Activated naive CD8-positive, alpha-beta T cell treated with anti-CD3 and anti-CD28 coated beads for 36 hours (primary cell): ENCODE measurements around the gene CRKL. TPM values are rescaled to one million over a fixed set of nuclear protein-coding genes. Genes with fewer than 3 reads are reported as not detected.
"Not testable (repeated sequence)": the region's sequence is repeated elsewhere in the genome, so short reads cannot be mapped to it uniquely, and the experiment has no call there.

ENCODE experiments used
- DNase-seq: peaks from one replicate; pipeline ENCODE4 v3.0.0; 2021
- H3K27ac Mint-ChIP-seq: one replicate; pipeline ENCODE4 v1.8.0; 2022; ENCODE audit warnings: mild to moderate bottlenecking, moderate library complexity, mixed read lengths
- H3K27me3 Mint-ChIP-seq: one replicate; pipeline ENCODE4 v1.8.0; 2022; ENCODE audit warnings: mild to moderate bottlenecking, mixed read lengths
- H3K36me3 Mint-ChIP-seq: one replicate; pipeline ENCODE4 v1.8.0; 2021; ENCODE audit warnings: mild to moderate bottlenecking, mixed read lengths
- H3K4me1 Mint-ChIP-seq: one replicate; pipeline ENCODE4 v1.8.0; 2021; ENCODE audit warnings: mixed read lengths
- H3K4me3 Mint-ChIP-seq: one replicate; pipeline ENCODE4 v1.8.0; 2022; ENCODE audit warnings: mild to moderate bottlenecking, moderate library complexity, mixed read lengths
- H3K9me3 Mint-ChIP-seq: one replicate; pipeline ENCODE4 v1.8.0; 2022; ENCODE audit warnings: mixed read lengths
- total RNA-seq, 2 experiments: library from RNA; stranded (reverse); gene quantifications; one replicate each; pipeline ENCODE4 v1.2.3, GENCODE V29; 2021

CRKL gene
- total RNA-seq, 2 experiments from 2014 or later: 82.1 to 82.2 TPM

- Mint-ChIP-seq H3K36me3 (peaks cover 56% of the 10 kb centered on the region), H3K9me3 (no peaks in the 10 kb centered on the region), H3K27ac (peak overlapping the region; percentile 6), H3K4me1 (peaks cover 75% of the 10 kb centered on the region), H3K4me3 (no peak overlapping the region), H3K27me3 (no peaks in the 10 kb centered on the region)
- no peak for DNase-seq
Observed at GRCh38 chr22:20937031-20937793, 20.0 kb downstream of the CRKL start.

- Mint-ChIP-seq H3K36me3 (peaks cover 57% of the 10 kb centered on the region), H3K4me1 (peaks cover 78% of the 10 kb centered on the region), H3K27me3 (no peaks in the 10 kb centered on the region), H3K9me3 (no peaks in the 10 kb centered on the region), H3K4me3 (no peak overlapping the region), H3K27ac (no peak overlapping the region)
- DNase-seq: no peak
Observed at GRCh38 chr22:20937794-20938671, 20.8 kb downstream of the CRKL start.

GRCh38 chr22:20939457-20940185 lies 22.4 kb downstream of the CRKL start:
- not testable (repeated sequence) for H3K4me3 Mint-ChIP-seq
- peaks cover 51% of the 10 kb centered on the region for H3K36me3 Mint-ChIP-seq

GRCh38 chr22:20940186-20940651 lies 23.0 kb downstream of the CRKL start:
- no peak overlapping the region for H3K27ac Mint-ChIP-seq
- DNase-seq: no peak
- peaks cover 69% of the 10 kb centered on the region for H3K4me1 Mint-ChIP-seq
- H3K4me3 Mint-ChIP-seq: no peak overlapping the region
- H3K27me3 Mint-ChIP-seq: no peaks in the 10 kb centered on the region
- no peaks in the 10 kb centered on the region for H3K9me3 Mint-ChIP-seq
- H3K36me3 Mint-ChIP-seq: peaks cover 47% of the 10 kb centered on the region

More at GRCh38 chr22:20939457-20940185, 22.4 kb downstream of the CRKL start:
- not testable (repeated sequence) for H3K9me3 Mint-ChIP-seq, H3K27me3 Mint-ChIP-seq, DNase-seq
- H3K4me1 Mint-ChIP-seq: peaks cover 73% of the 10 kb centered on the region
- peak overlapping the region; percentile 42 for H3K27ac Mint-ChIP-seq

GRCh38 chr22:20940904-20941385 lies 23.7 kb downstream of the CRKL start:
- Mint-ChIP-seq H3K9me3 (no peaks in the 10 kb centered on the region), H3K4me1 (peaks cover 71% of the 10 kb centered on the region), H3K36me3 (peaks cover 50% of the 10 kb centered on the region), H3K27me3 (no peaks in the 10 kb centered on the region), H3K27ac (no peak overlapping the region), H3K4me3 (no peak overlapping the region)
- no peak for DNase-seq

- H3K4me3 Mint-ChIP-seq, H3K9me3 Mint-ChIP-seq, H3K27ac Mint-ChIP-seq, H3K27me3 Mint-ChIP-seq, DNase-seq: not testable (repeated sequence)
- Mint-ChIP-seq H3K4me1 (peaks cover 69% of the 10 kb centered on the region), H3K36me3 (peaks cover 41% of the 10 kb centered on the region)
Observed at GRCh38 chr22:20942203-20942902, 25.1 kb downstream of the CRKL start.

- H3K4me3 Mint-ChIP-seq: no peak overlapping the region
- H3K27ac Mint-ChIP-seq: no peak overlapping the region
- no peaks in the 10 kb centered on the region for H3K27me3 Mint-ChIP-seq
- H3K4me1 Mint-ChIP-seq: peaks cover 68% of the 10 kb centered on the region
- H3K9me3 Mint-ChIP-seq: no peaks in the 10 kb centered on the region
- peaks cover 39% of the 10 kb centered on the region for H3K36me3 Mint-ChIP-seq
- no peak for DNase-seq
Observed at GRCh38 chr22:20943104-20943933, 26.1 kb downstream of the CRKL start.

- Mint-ChIP-seq H3K4me1 (peaks cover 67% of the 10 kb centered on the region), H3K9me3 (no peaks in the 10 kb centered on the region), H3K4me3 (no peak overlapping the region), H3K27ac (no peak overlapping the region), H3K36me3 (peaks cover 38% of the 10 kb centered on the region), H3K27me3 (no peaks in the 10 kb centered on the region)
- no peak for DNase-seq
Observed at GRCh38 chr22:20944042-20944441, 26.8 kb downstream of the CRKL start.

GRCh38 chr22:20945578-20945934 lies 28.3 kb downstream of the CRKL start:
- no peaks in the 10 kb centered on the region for H3K27me3 Mint-ChIP-seq
- no peak for DNase-seq
- H3K4me1 Mint-ChIP-seq: peaks cover 62% of the 10 kb centered on the region
- H3K9me3 Mint-ChIP-seq: no peaks in the 10 kb centered on the region
- no peak overlapping the region for H3K4me3 Mint-ChIP-seq
- H3K27ac Mint-ChIP-seq: no peak overlapping the region
- H3K36me3 Mint-ChIP-seq: peaks cover 38% of the 10 kb centered on the region

- Mint-ChIP-seq H3K9me3 (no peaks in the 10 kb centered on the region), H3K27ac (no peak overlapping the region), H3K4me3 (no peak overlapping the region), H3K36me3 (peaks cover 35% of the 10 kb centered on the region), H3K4me1 (peaks cover 55% of the 10 kb centered on the region), H3K27me3 (no peaks in the 10 kb centered on the region)
- DNase-seq: no peak
Observed at GRCh38 chr22:20946080-20946986, 29.1 kb downstream of the CRKL start.

- no peak overlapping the region for H3K27ac Mint-ChIP-seq
- no peak overlapping the region for H3K4me3 Mint-ChIP-seq
- H3K27me3 Mint-ChIP-seq: no peaks in the 10 kb centered on the region
- H3K4me1 Mint-ChIP-seq: peaks cover 50% of the 10 kb centered on the region
- peaks cover 33% of the 10 kb centered on the region for H3K36me3 Mint-ChIP-seq
- DNase-seq: no peak
- H3K9me3 Mint-ChIP-seq: no peaks in the 10 kb centered on the region
Observed at GRCh38 chr22:20946991-20947390, 29.8 kb downstream of the CRKL start.

GRCh38 chr22:20948450-20948849 lies 31.2 kb downstream of the CRKL start:
- Mint-ChIP-seq H3K27me3 (no peaks in the 10 kb centered on the region), H3K9me3 (no peaks in the 10 kb centered on the region), H3K4me1 (peaks cover 38% of the 10 kb centered on the region), H3K4me3 (no peak overlapping the region), H3K27ac (no peak overlapping the region), H3K36me3 (peaks cover 32% of the 10 kb centered on the region)
- no peak for DNase-seq

- peaks cover 34% of the 10 kb centered on the region for H3K36me3 Mint-ChIP-seq
- no peak for DNase-seq
- H3K9me3 Mint-ChIP-seq: no peaks in the 10 kb centered on the region
- H3K4me3 Mint-ChIP-seq: no peak overlapping the region
- peaks cover 33% of the 10 kb centered on the region for H3K4me1 Mint-ChIP-seq
- H3K27ac Mint-ChIP-seq: peak overlapping the region; percentile 20
- no peaks in the 10 kb centered on the region for H3K27me3 Mint-ChIP-seq
Observed at GRCh38 chr22:20948989-20949388, 31.8 kb downstream of the CRKL start.
